A549 (cell line): Measurements from ENCODE around the gene CAPN8. TPM values are rescaled to one million over a fixed set of nuclear protein-coding genes. Genes with fewer than 3 reads are reported as not detected.

Experiments used
- ATAC-seq, 2 experiments: fragments of 200-7000 bp in 1 of 2; fragments of >200 bp in 1 of 2; cut with Nextera tagmentation in 1 of 2; cut with Tn5 transposase in 1 of 2; 3 replicates each; pipeline versions ENCODE4 v1.8.0 to v1.9.1; 2018 to 2020; ENCODE audit warnings: mild to moderate bottlenecking in 1 of 2, moderate library complexity in 1 of 2
- CTCF ChIA-PET: fragments of 300-600 bp; sonication (Branson Sonifier 250); formaldehyde crosslinking; extraction: SDS; loops from one replicate; lab custom pipeline; 2021; ENCODE audit warnings: antibody characterized with exemption, inconsistent platforms; lab: Yijun Ruan, JAX
- POLR2A ChIA-PET: fragments of 350-600 bp; formaldehyde crosslinking; extraction: SDS; loops from one replicate; lab custom pipeline; 2021; ENCODE audit warnings: antibody characterized with exemption, inconsistent platforms; lab: Yijun Ruan, JAX
- DNase-seq, 2 experiments: peaks; one replicate each; pipeline versions ENCODE4 v3.0.0 to v3.0.0-alpha.2; 2011 to 2016; ENCODE audit warnings: low read depth in 1 of 2, low spot score in 1 of 2
- FAIRE-seq: peaks from 2 replicates; lab custom pipeline; 2011; peaks lifted over from hg19 to GRCh38; lab: Jason Lieb, UNC
- H3K27ac ChIP-seq, 2 experiments: fragments of >200 bp; sonication (Bioruptor Twin); formaldehyde crosslinking; 3 replicates each; pipeline ENCODE4 v1.5.1; 2016 to 2017
- H3K4me1 ChIP-seq: fragments of >200 bp; sonication (Bioruptor Twin); formaldehyde crosslinking; 3 replicates; pipeline ENCODE4 v1.6.1; 2016
- H3K4me2 ChIP-seq: fragments of >200 bp; sonication (Bioruptor Twin); formaldehyde crosslinking; 3 replicates; pipeline ENCODE4 v1.6.1; 2016
- H3K4me3 ChIP-seq: fragments of >200 bp; sonication (Bioruptor Twin); formaldehyde crosslinking; 3 replicates; pipeline ENCODE4 v1.5.1; 2016
- H3K9me3 ChIP-seq: fragments of >200 bp; sonication (Bioruptor Twin); formaldehyde crosslinking; 3 replicates; pipeline ENCODE4 v1.6.1; 2016
- BCL3 ChIP-seq: fragments of >200 bp; sonication (Bioruptor Twin); formaldehyde crosslinking; IDR thresholded peaks from 3 replicates; pipeline ENCODE4 v1.6.1; 2016
- EHF ChIP-seq: fragments of 250-450 bp; sonication (Bioruptor Pico); IDR thresholded peaks from 2 replicates; pipeline ENCODE4 v1.5.0; 2020; ENCODE audit warnings: mild to moderate bottlenecking
- EP300 ChIP-seq, 2 experiments: fragments of >200 bp; sonication (Bioruptor Twin); formaldehyde crosslinking; IDR thresholded peaks; 2 replicates in 1 of 2; 3 replicates in 1 of 2; pipeline ENCODE4 v1.6.1; 2016 to 2017
- FOXS1 ChIP-seq: fragments of 250-450 bp; sonication (Bioruptor Pico); IDR thresholded peaks from 2 replicates; pipeline ENCODE4 v1.5.0; 2020; ENCODE audit warnings: mild to moderate bottlenecking, moderate library complexity
- GATA3 ChIP-seq: IDR thresholded peaks from 2 replicates; pipeline ENCODE4 v1.6.1; 2012; ENCODE audit warnings: borderline replicate concordance
- HMGXB4 ChIP-seq: fragments of 250-450 bp; sonication (Bioruptor Pico); IDR thresholded peaks from 2 replicates; pipeline ENCODE4 v1.5.0; 2021; ENCODE audit warnings: mild to moderate bottlenecking, moderate library complexity, borderline replicate concordance
- HOXB5 ChIP-seq: fragments of 250-450 bp; sonication (Bioruptor Pico); IDR thresholded peaks from 2 replicates; pipeline ENCODE4 v1.5.0; 2020; ENCODE audit warnings: mild to moderate bottlenecking, moderate library complexity
- JUN ChIP-seq, 2 experiments: fragments of >200 bp; sonication (Bioruptor Twin); formaldehyde crosslinking; IDR thresholded peaks; 2 replicates in 1 of 2; 3 replicates in 1 of 2; pipeline ENCODE4 v1.6.1; 2016 to 2017
- JUNB ChIP-seq: fragments of >200 bp; sonication (Bioruptor Twin); formaldehyde crosslinking; IDR thresholded peaks from 2 replicates; pipeline ENCODE4 v1.6.1; 2016
- KDM5A ChIP-seq: fragments of 200-600 bp; sonication (generic); IDR thresholded peaks from 2 replicates; pipeline ENCODE4 v1.6.1; 2016; ENCODE audit warnings: antibody characterized with exemption, mild to moderate bottlenecking
- MAFK ChIP-seq: fragments of 450-650 bp; IDR thresholded peaks from 2 replicates; pipeline ENCODE4 v1.6.1; 2014; ENCODE audit not compliant: partially characterized antibody
- POLR2AphosphoS2 ChIP-seq: conservative IDR thresholded peaks from 2 replicates; pipeline ENCODE4 v1.6.1; 2012; ENCODE audit warnings: low read length, improper control_type of control experiment, inconsistent platforms
- RARB ChIP-seq: fragments of 250-450 bp; sonication (Bioruptor Pico); IDR thresholded peaks from 2 replicates; pipeline ENCODE4 v1.8.0; 2021; ENCODE audit warnings: mild to moderate bottlenecking, moderate library complexity
- RCOR1 ChIP-seq: fragments of 150-350 bp; IDR thresholded peaks from 2 replicates; pipeline ENCODE4 v1.6.1; 2014; ENCODE audit warnings: antibody characterized with exemption, low read length, low read depth
- REST ChIP-seq: fragments of 200-600 bp; sonication (generic); IDR thresholded peaks from 2 replicates; pipeline ENCODE4 v1.6.1; 2016; ENCODE audit warnings: antibody characterized with exemption, mild to moderate bottlenecking, moderate library complexity
- RNF2 ChIP-seq: fragments of 200-600 bp; sonication (generic); IDR thresholded peaks from 2 replicates; pipeline ENCODE4 v1.6.1; 2016; ENCODE audit warnings: low read depth, mild to moderate bottlenecking, antibody characterized with exemption, moderate library complexity, borderline replicate concordance
- ZNF302 ChIP-seq: fragments of 250-450 bp; sonication (Bioruptor Pico); IDR thresholded peaks from 2 replicates; pipeline ENCODE4 v1.9.0; 2021; ENCODE audit warnings: inconsistent platforms, mild to moderate bottlenecking, moderate library complexity
- WGBS: methylation state at CpG from one replicate; pipeline ENCODE4 v1.1.6; 2017; ENCODE audit errors: missing lambda C conversion rate; 5-methylcytosine and 5-hydroxymethylcytosine counted together
- polyA plus RNA-seq, 4 experiments: library from polyadenylated mRNA; depleted of rRNA in 3 of 4; stranded (reverse); fragments of >200 nt; fragmentation: RNase III in 1 of 4; extraction: RNeasy Plus Mini Kit Qiagen cat#74134 plus additional on column Dnase treatment in 1 of 4; gene quantifications; 2 replicates in 3 of 4; 3 replicates in 1 of 4; pipeline ENCODE4 v1.2.3, GENCODE V29; 2011 to 2017

Gene CAPN8
- polyA plus RNA-seq, 2 of the 4 experiments (the other 2 are of a cell fraction) = 0.39 to 1.5 TPM

DNA sequence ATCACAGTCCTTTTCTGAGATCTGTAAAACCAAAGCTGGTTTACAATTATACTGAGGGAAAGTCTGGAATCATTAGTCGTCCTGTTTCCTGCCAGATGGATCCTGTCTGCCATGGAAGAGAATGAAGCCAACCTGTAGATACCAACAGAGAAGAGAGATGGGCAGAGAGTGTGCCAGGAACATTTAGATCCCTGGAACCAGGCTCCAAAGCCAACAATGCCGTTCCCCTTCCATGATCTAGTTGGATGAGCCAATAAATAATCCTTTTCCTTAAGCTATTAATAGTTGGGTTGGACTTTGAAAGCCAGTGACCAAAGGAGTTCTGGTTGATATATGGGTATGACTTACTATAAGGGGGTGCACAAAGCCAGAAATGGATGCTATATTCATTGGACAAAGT lies 15.0 kb downstream of the CAPN8 start (continued):
- TF ChIP-seq HMGXB4 (CRISPR knock-in tag) = no peak
- no peak for TF ChIP-seq GATA3
- no peak for TF ChIP-seq KDM5A
- TF ChIP-seq POLR2AphosphoS2 = no peak
- no peak for TF ChIP-seq BCL3

- ATAC-seq = no peak
- no peak overlapping the region for H3K27ac ChIP-seq
- POLR2A ChIA-PET = no interaction called here
- CTCF ChIA-PET = no interaction called here
- H3K9me3 ChIP-seq = no peaks in the 10 kb centered on the region
- TF ChIP-seq FOXS1 (CRISPR knock-in tag) (no peak), ZNF302 (no peak), RCOR1 (no peak), EP300 (IDR thresholded peaks at IDR 0.05) (no peak), GATA3 (no peak), HOXB5 (CRISPR knock-in tag) (no peak), REST (no peak), EHF (no peak), JUN (IDR thresholded peaks at IDR 0.05) (no peak), RNF2 (no peak), RARB (CRISPR knock-in tag) (no peak)
- no peak overlapping the region for H3K4me2 ChIP-seq
- DNase-seq = no peak
- FAIRE-seq = no peak
- H3K4me3 ChIP-seq = no peak overlapping the region
- H3K4me1 ChIP-seq = peaks cover 30% of the 10 kb centered on the region
- 4% methylated on average over 1 of the region's 1 CpG for WGBS
Measured at GRCh38 chr1:223649222-223649621, 16.3 kb downstream of the CAPN8 start.

GRCh38 chr1:223647249-223647648 lies 18.3 kb downstream of the CAPN8 start:
- Histone ChIP-seq H3K4me1 (peaks cover 10% of the 10 kb centered on the region; the same call in 2 of the 3 replicates), H3K4me3 (no peak overlapping the region), H3K4me2 (no peak overlapping the region), H3K27ac (no peak overlapping the region), H3K9me3 (no peaks in the 10 kb centered on the region)
- ChIA-PET POLR2A (no interaction called here), CTCF (no interaction called here)
- FAIRE-seq (no peak), ATAC-seq (no peak), DNase-seq (no peak)
- 56% methylated on average over 1 of the region's 1 CpG for WGBS
- TF ChIP-seq JUN (IDR thresholded peaks at IDR 0.05) (no peak), POLR2AphosphoS2 (no peak), JUNB (no peak), MAFK (no peak)
